Stomach (tissue), 4 donors: ENCODE results near the gene THSD4.

Experiments used
- EP300 ChIP-seq: sonication (generic); formaldehyde crosslinking; IDR thresholded peaks from one replicate; pipeline ENCODE4 v1.6.1; 2017; ENCODE audit warnings: antibody characterized with exemption
- TF ChIP-seq, protein P1 (sequence below), 7 experiments: fragments of 450-650 bp in 4 of 7; fragments of 200-600 bp in 3 of 7; sonication (generic) in 3 of 7; IDR thresholded peaks; one replicate each; pipeline ENCODE4 v1.5.1; 2016 to 2019; ENCODE audit warnings: antibody characterized with exemption in 7 of 7, control low read depth in 2 of 7, mild to moderate bottlenecking in 1 of 7

DNA sequence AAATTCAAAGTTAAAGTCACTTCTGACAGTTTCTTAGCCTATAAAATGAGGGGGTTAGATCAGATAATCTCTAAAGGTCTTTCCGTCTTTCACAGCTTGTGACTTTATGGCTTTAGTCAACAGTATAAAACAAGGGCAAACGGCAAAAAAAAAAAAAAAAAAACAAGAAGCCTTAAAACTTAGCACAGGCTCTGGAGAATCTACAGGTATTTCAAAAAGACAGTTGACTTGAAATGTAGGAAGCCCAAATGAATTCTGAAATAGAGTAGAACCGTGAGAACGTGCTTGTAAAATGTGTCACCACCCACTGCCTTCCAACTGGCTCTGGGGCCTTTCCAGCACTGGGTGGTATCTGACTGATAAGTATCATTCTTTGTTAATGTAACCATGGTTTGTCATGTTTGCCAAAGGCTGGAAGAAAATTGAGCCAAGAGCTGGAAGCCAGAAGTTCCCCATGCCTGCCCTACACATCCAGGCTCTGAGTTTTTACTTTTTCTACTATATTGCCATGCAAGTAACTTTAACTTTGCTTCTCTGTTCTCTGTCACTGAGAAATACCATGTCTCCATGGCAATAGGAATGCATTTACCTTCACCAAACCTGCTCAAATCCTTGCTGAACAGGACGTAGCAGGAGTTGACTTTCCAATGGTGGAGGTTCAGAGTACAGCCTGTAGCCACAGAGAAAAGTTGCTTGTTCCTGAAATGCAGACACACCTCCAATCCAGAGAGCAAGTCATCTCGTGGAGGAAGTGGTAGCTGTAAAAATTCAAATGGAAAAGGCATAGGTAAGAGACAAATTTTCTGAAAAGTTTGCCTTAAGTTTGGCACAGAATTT lies 35.8 kb upstream of the THSD4 start:
- TF ChIP-seq, protein P1, sequence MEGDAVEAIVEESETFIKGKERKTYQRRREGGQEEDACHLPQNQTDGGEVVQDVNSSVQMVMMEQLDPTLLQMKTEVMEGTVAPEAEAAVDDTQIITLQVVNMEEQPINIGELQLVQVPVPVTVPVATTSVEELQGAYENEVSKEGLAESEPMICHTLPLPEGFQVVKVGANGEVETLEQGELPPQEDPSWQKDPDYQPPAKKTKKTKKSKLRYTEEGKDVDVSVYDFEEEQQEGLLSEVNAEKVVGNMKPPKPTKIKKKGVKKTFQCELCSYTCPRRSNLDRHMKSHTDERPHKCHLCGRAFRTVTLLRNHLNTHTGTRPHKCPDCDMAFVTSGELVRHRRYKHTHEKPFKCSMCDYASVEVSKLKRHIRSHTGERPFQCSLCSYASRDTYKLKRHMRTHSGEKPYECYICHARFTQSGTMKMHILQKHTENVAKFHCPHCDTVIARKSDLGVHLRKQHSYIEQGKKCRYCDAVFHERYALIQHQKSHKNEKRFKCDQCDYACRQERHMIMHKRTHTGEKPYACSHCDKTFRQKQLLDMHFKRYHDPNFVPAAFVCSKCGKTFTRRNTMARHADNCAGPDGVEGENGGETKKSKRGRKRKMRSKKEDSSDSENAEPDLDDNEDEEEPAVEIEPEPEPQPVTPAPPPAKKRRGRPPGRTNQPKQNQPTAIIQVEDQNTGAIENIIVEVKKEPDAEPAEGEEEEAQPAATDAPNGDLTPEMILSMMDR (IDR thresholded peaks at IDR 0.05) = no peak
- no peak for TF ChIP-seq EP300
